Measurements from ENCODE around the gene MRPL23. TPM values are rescaled to one million over a fixed set of nuclear protein-coding genes. Genes with fewer than 3 reads are reported as not detected.

The MRPL23 gene
- total and polyA plus RNA-seq, 2 of the 8 experiments (the other 6 are each of a cell fraction or from before 2014, with no cell fraction given), result 86.4 to 244 TPM

GRCh38 chr11:1988667-1989317 lies 41.7 kb downstream of the MRPL23 start (continued):
- TF ChIP-seq CHD7 (IDR thresholded peaks at IDR 0.05; ENCODE audit: insufficient replicate concordance, low read length) (no peak), FOSL1 (IDR thresholded peaks at IDR 0.05; ENCODE audit: insufficient read depth, low read depth, low read length) (no peak), RFX5 (IDR thresholded peaks at IDR 0.05; ENCODE audit: borderline replicate concordance, low read depth, low read length) (no peak), JUND (IDR thresholded peaks at IDR 0.05; ENCODE audit: low read length) (no peak), POU5F1 (IDR thresholded peaks at IDR 0.05; ENCODE audit: low read depth, low read length) (no peak), CEBPB (IDR thresholded peaks at IDR 0.05; ENCODE audit: low read depth, low read length) (no peak)

All from H1 (cell line).